ENCODE measurements around the gene S100A12.

GRCh38 chr1:153365696-153366095 is 9.7 kb downstream of the S100A12 start:
- TF ChIP-seq CTCF (IDR thresholded peaks at IDR 0.05; ENCODE audit: low read length): no peak
- no peak for TF ChIP-seq EZH2 (optimal IDR thresholded peaks at IDR 0.05; ENCODE audit: low read depth, low read length)
